Duodenal mucosa (tissue), 2 donors: Measurements from ENCODE around the gene POTEJ.
"Not testable (repeated sequence)": the region's sequence is repeated elsewhere in the genome, so short reads cannot be mapped to it uniquely, and the experiment has no call there.

ENCODE experiments used
- H3K27ac ChIP-seq: one replicate; pipeline ENCODE4 v1.7.0; 2013; ENCODE audit warnings: low read depth, low read length
- H3K27me3 ChIP-seq, 2 donors: one replicate each; pipeline ENCODE4 v1.7.0; 2013; ENCODE audit warnings: low read length in 2 of 2, control low read depth in 1 of 2; ENCODE audit not compliant: insufficient read depth in 2 of 2, control insufficient read depth in 1 of 2
- H3K36me3 ChIP-seq, 2 donors: one replicate each; pipeline ENCODE4 v1.7.0; 2013; ENCODE audit warnings: low read length in 2 of 2, control low read depth in 1 of 2; ENCODE audit not compliant: insufficient read depth in 2 of 2, control insufficient read depth in 1 of 2
- H3K4me1 ChIP-seq, 2 donors: one replicate each; pipeline ENCODE4 v1.7.0; 2013; ENCODE audit warnings: low read length in 2 of 2, control low read depth in 1 of 2; ENCODE audit not compliant: insufficient read depth in 2 of 2, control insufficient read depth in 1 of 2
- H3K4me3 ChIP-seq, 2 donors: one replicate each; pipeline ENCODE4 v1.7.0; 2013; ENCODE audit warnings: low read length in 2 of 2, low read depth in 1 of 2
- H3K9ac ChIP-seq, 2 donors: one replicate each; pipeline ENCODE4 v1.7.0; 2013; ENCODE audit warnings: low read length in 2 of 2, low read depth in 1 of 2
- H3K9me3 ChIP-seq, 2 donors: one replicate each; pipeline ENCODE4 v1.7.0; 2013; ENCODE audit warnings: low read length in 2 of 2, control low read depth in 1 of 2; ENCODE audit not compliant: control insufficient read depth in 1 of 2

The POTEJ gene

GRCh38 chr2:130611140-130611539 is at the start of gene POTEJ:
Gene POTEJ, plus strand, starts transcription at chr2:130611440. Its CDS starts 93 bp downstream, at chr2:130611533.
- not testable (repeated sequence) for H3K36me3 ChIP-seq, H3K4me1 ChIP-seq, H3K27me3 ChIP-seq, H3K27ac ChIP-seq, H3K4me3 ChIP-seq, H3K9me3 ChIP-seq, H3K9ac ChIP-seq

GRCh38 chr2:130566165-130566564 is 45.1 kb upstream of the POTEJ start:
- not testable (repeated sequence) for H3K27me3 ChIP-seq, H3K36me3 ChIP-seq

GRCh38 chr2:130571929-130572328 is 39.3 kb upstream of the POTEJ start:
- H3K27me3 ChIP-seq, H3K4me3 ChIP-seq, H3K36me3 ChIP-seq, H3K9me3 ChIP-seq, H3K4me1 ChIP-seq, H3K27ac ChIP-seq, H3K9ac ChIP-seq: not testable (repeated sequence)

More at GRCh38 chr2:130566165-130566564, 45.1 kb upstream of the POTEJ start:
- H3K9me3 ChIP-seq, H3K9ac ChIP-seq, H3K27ac ChIP-seq, H3K4me3 ChIP-seq, H3K4me1 ChIP-seq: not testable (repeated sequence)

GRCh38 chr2:130574230-130574629 is 37.0 kb upstream of the POTEJ start:
- not testable (repeated sequence) for H3K4me1 ChIP-seq, H3K36me3 ChIP-seq, H3K9ac ChIP-seq, H3K27ac ChIP-seq, H3K4me3 ChIP-seq, H3K9me3 ChIP-seq, H3K27me3 ChIP-seq

GRCh38 chr2:130576209-130576784 is 34.9 kb upstream of the POTEJ start:
- H3K27me3 ChIP-seq, H3K36me3 ChIP-seq, H3K9ac ChIP-seq, H3K27ac ChIP-seq, H3K9me3 ChIP-seq, H3K4me1 ChIP-seq, H3K4me3 ChIP-seq: not testable (repeated sequence)

- not testable (repeated sequence) for H3K4me1 ChIP-seq, H3K9me3 ChIP-seq, H3K9ac ChIP-seq, H3K27ac ChIP-seq, H3K27me3 ChIP-seq, H3K4me3 ChIP-seq, H3K36me3 ChIP-seq
Observed at GRCh38 chr2:130577559-130577958, 33.7 kb upstream of the POTEJ start.

- not testable (repeated sequence) for H3K27me3 ChIP-seq, H3K9me3 ChIP-seq, H3K27ac ChIP-seq, H3K9ac ChIP-seq, H3K4me1 ChIP-seq, H3K36me3 ChIP-seq, H3K4me3 ChIP-seq
Observed at GRCh38 chr2:130579121-130579520, 32.1 kb upstream of the POTEJ start.

GRCh38 chr2:130581491-130581890 is 29.7 kb upstream of the POTEJ start:
- H3K27me3 ChIP-seq, H3K9ac ChIP-seq: not testable (repeated sequence)

GRCh38 chr2:130582970-130583369 is 28.3 kb upstream of the POTEJ start:
- H3K4me3 ChIP-seq, H3K4me1 ChIP-seq, H3K9ac ChIP-seq, H3K9me3 ChIP-seq, H3K36me3 ChIP-seq, H3K27ac ChIP-seq, H3K27me3 ChIP-seq: not testable (repeated sequence)

More at GRCh38 chr2:130581491-130581890, 29.7 kb upstream of the POTEJ start:
- not testable (repeated sequence) for H3K36me3 ChIP-seq, H3K4me3 ChIP-seq, H3K9me3 ChIP-seq, H3K27ac ChIP-seq, H3K4me1 ChIP-seq

GRCh38 chr2:130583582-130583981 is 27.7 kb upstream of the POTEJ start:
- not testable (repeated sequence) for H3K27me3 ChIP-seq, H3K36me3 ChIP-seq, H3K9me3 ChIP-seq, H3K9ac ChIP-seq, H3K4me1 ChIP-seq, H3K27ac ChIP-seq, H3K4me3 ChIP-seq

GRCh38 chr2:130584726-130585125 is 26.5 kb upstream of the POTEJ start:
- not testable (repeated sequence) for H3K9me3 ChIP-seq, H3K4me3 ChIP-seq, H3K27me3 ChIP-seq, H3K4me1 ChIP-seq, H3K27ac ChIP-seq, H3K9ac ChIP-seq, H3K36me3 ChIP-seq
